ENCODE results near the gene IQGAP1.
"Not testable (repeated sequence)": the region's sequence is repeated elsewhere in the genome, so short reads cannot be mapped to it uniquely, and the experiment has no call there.

The IQGAP1 gene

GRCh38 chr15:90487186-90487585, 99.1 kb downstream of the IQGAP1 start:
- DNase-seq: no peak

- DNase-seq: no peak
Measured at GRCh38 chr15:90489514-90489913, 101.5 kb downstream of the IQGAP1 start.

GRCh38 chr15:90489944-90490343, 101.9 kb downstream of the IQGAP1 start:
- DNase-seq: no peak

- no peak for DNase-seq
Measured at GRCh38 chr15:90493647-90494046, 105.6 kb downstream of the IQGAP1 start.

GRCh38 chr15:90495067-90495466, 107.0 kb downstream of the IQGAP1 start:
- DNase-seq: no peak

GRCh38 chr15:90496791-90497190, 108.7 kb downstream of the IQGAP1 start:
- no peak for DNase-seq

GRCh38 chr15:90497376-90497775, 109.3 kb downstream of the IQGAP1 start:
- no peak for DNase-seq

- DNase-seq: no peak
Measured at GRCh38 chr15:90497912-90498311, 109.9 kb downstream of the IQGAP1 start.

GRCh38 chr15:90500171-90500570, 112.1 kb downstream of the IQGAP1 start:
- DNase-seq: no peak

- no peak for DNase-seq
Measured at GRCh38 chr15:90501898-90502297, 113.9 kb downstream of the IQGAP1 start.

GRCh38 chr15:90510781-90511180, 122.7 kb downstream of the IQGAP1 start:
- DNase-seq: not testable (repeated sequence)

GRCh38 chr15:90511211-90511618, 123.2 kb downstream of the IQGAP1 start:
- DNase-seq: peak in 2 of 4 experiments; percentile 11 to 15

GRCh38 chr15:90512276-90512675, 124.2 kb downstream of the IQGAP1 start:
- DNase-seq: no peak

GRCh38 chr15:90512981-90513380, 124.9 kb downstream of the IQGAP1 start:
- DNase-seq: no peak

GRCh38 chr15:90513448-90513847, 125.4 kb downstream of the IQGAP1 start:
- DNase-seq: no peak

GRCh38 chr15:90513893-90514292, 125.9 kb downstream of the IQGAP1 start:
- DNase-seq: not testable (repeated sequence)

- DNase-seq: no peak
Measured at GRCh38 chr15:90519688-90520087, 131.6 kb downstream of the IQGAP1 start.

- DNase-seq: no peak
Measured at GRCh38 chr15:90520365-90520764, 132.3 kb downstream of the IQGAP1 start.

GRCh38 chr15:90523373-90523772, 135.3 kb downstream of the IQGAP1 start:
- no peak for DNase-seq

- not testable (repeated sequence) for DNase-seq
Measured at GRCh38 chr15:90524018-90524803, 136.2 kb downstream of the IQGAP1 start.

- DNase-seq: no peak
Measured at GRCh38 chr15:90529011-90529370, 140.9 kb downstream of the IQGAP1 start.

- DNase-seq: peak; percentile 13 to 59 (median 20)
Measured at GRCh38 chr15:90529371-90530249, 141.6 kb downstream of the IQGAP1 start, which contains the start of gene CRTC3. Gene CRTC3, plus strand, starts transcription at chr15:90529923. Its CDS starts 149 bp downstream, at chr15:90530072.

- peak in 3 of 4 experiments; percentile 13 to 46 (median 38) for DNase-seq
Measured at GRCh38 chr15:90530250-90531051, 142.4 kb downstream of the IQGAP1 start.

Measured in activated naive CD4-positive, alpha-beta T cell (primary cell).